Neural progenitor cell (in vitro differentiated cells): Measurements from ENCODE around the gene TM9SF4. TPM values are rescaled to one million over a fixed set of nuclear protein-coding genes. Genes with fewer than 3 reads are reported as not detected.

Experiments
- DNase-seq: peaks from one replicate; pipeline ENCODE4 v3.0.0-alpha.2; 2016; ENCODE audit warnings: low spot score
- H2AFZ ChIP-seq: fragments of 200-600 bp; sonication (generic); replicated peaks from 2 replicates; pipeline ENCODE4 v1.6.1; 2016; ENCODE audit warnings: antibody characterized with exemption
- H3F3A ChIP-seq: fragments of 200-600 bp; sonication (generic); 2 replicates; pipeline ENCODE4 v1.6.1; 2016; ENCODE audit warnings: antibody characterized with exemption, low read depth
- H3K27ac ChIP-seq: fragments of 200-600 bp; sonication (generic); 2 replicates; pipeline ENCODE4 v1.5.1; 2016; ENCODE audit warnings: mild to moderate bottlenecking
- H3K27me3 ChIP-seq: fragments of 200-600 bp; sonication (generic); 2 replicates; pipeline ENCODE4 v1.6.1; 2016; ENCODE audit warnings: mild to moderate bottlenecking, moderate library complexity
- H3K36me3 ChIP-seq: fragments of 200-600 bp; sonication (generic); 2 replicates; pipeline ENCODE4 v1.5.1; 2016
- H3K4me1 ChIP-seq: fragments of 200-600 bp; sonication (generic); 2 replicates; pipeline ENCODE4 v1.6.1; 2016; ENCODE audit warnings: mixed run types
- H3K4me2 ChIP-seq: fragments of 200-600 bp; sonication (generic); 2 replicates; pipeline ENCODE4 v1.6.1; 2016
- H3K4me3 ChIP-seq: fragments of 200-600 bp; sonication (generic); 2 replicates; pipeline ENCODE4 v1.5.1; 2016
- H3K79me2 ChIP-seq: fragments of 200-600 bp; sonication (generic); 2 replicates; pipeline ENCODE4 v1.6.1; 2016; ENCODE audit warnings: low read depth
- H3K9ac ChIP-seq: fragments of 200-600 bp; sonication (generic); 2 replicates; pipeline ENCODE4 v1.6.1; 2016
- H3K9me3 ChIP-seq: fragments of 200-600 bp; sonication (generic); 2 replicates; pipeline ENCODE4 v1.5.1; 2016; ENCODE audit warnings: low read depth
- H4K20me1 ChIP-seq: fragments of 200-600 bp; sonication (generic); 2 replicates; pipeline ENCODE4 v1.6.1; 2016; ENCODE audit warnings: low read depth
- H3K27ac Mint-ChIP-seq: 3 replicates; pipeline ENCODE4 v1.8.0; 2021; ENCODE audit warnings: mixed read lengths
- H3K27me3 Mint-ChIP-seq: 2 replicates; pipeline ENCODE4 v1.8.0; 2022; ENCODE audit warnings: low read depth, mild to moderate bottlenecking, inconsistent platforms, moderate library complexity, mixed read lengths; ENCODE audit not compliant: insufficient read depth
- H3K36me3 Mint-ChIP-seq: 3 replicates; pipeline ENCODE4 v1.8.0; 2021; ENCODE audit warnings: mixed read lengths
- H3K4me1 Mint-ChIP-seq: 3 replicates; pipeline ENCODE4 v1.8.0; 2021; ENCODE audit warnings: mixed read lengths
- H3K4me3 Mint-ChIP-seq: 3 replicates; pipeline ENCODE4 v1.8.0; 2021; ENCODE audit warnings: mild to moderate bottlenecking, moderate library complexity, mixed read lengths
- H3K9me3 Mint-ChIP-seq: 3 replicates; pipeline ENCODE4 v1.8.0; 2020; ENCODE audit warnings: mixed read lengths
- CTCF ChIP-seq: fragments of 200-600 bp; sonication (generic); IDR thresholded peaks from 2 replicates; pipeline ENCODE4 v1.5.1; 2017; ENCODE audit warnings: antibody characterized with exemption, mild to moderate bottlenecking
- EZH2 ChIP-seq: fragments of 200-600 bp; sonication (generic); IDR thresholded peaks from 2 replicates; pipeline ENCODE4 v1.6.1; 2017; ENCODE audit warnings: antibody characterized with exemption, mild to moderate bottlenecking, moderate library complexity
- EZH2phosphoT487 ChIP-seq: fragments of 200-600 bp; sonication (generic); IDR thresholded peaks from 2 replicates; pipeline ENCODE4 v1.6.1; 2017; ENCODE audit warnings: antibody characterized with exemption
- total RNA-seq: library from RNA; depleted of rRNA; stranded (reverse); fragments of >200 nt; gene quantifications from 2 replicates; pipeline ENCODE4 v1.2.3, GENCODE V29; 2015; ENCODE audit warnings: low replicate concordance

The TM9SF4 gene
- total RNA-seq, 1 donor from 2014 or later = 27.9 TPM

GRCh38 chr20:32199006-32199405, 89.5 kb downstream of the TM9SF4 start:
- H3K27me3 Mint-ChIP-seq = no peaks in the 10 kb centered on the region
- no peaks in the 10 kb centered on the region for H3K27me3 ChIP-seq
- H3K4me1 Mint-ChIP-seq = peaks cover 12% of the 10 kb centered on the region
- no peak for DNase-seq
- H3K79me2 ChIP-seq = peaks cover 89% of the 10 kb centered on the region
- H3K27ac Mint-ChIP-seq = no peak overlapping the region
- H3K9ac ChIP-seq = no peak overlapping the region
- no peak overlapping the region for H3K4me3 ChIP-seq
- H3K36me3 Mint-ChIP-seq = peaks cover 33% of the 10 kb centered on the region
- H3K36me3 ChIP-seq = no peaks in the 10 kb centered on the region
- H3K4me2 ChIP-seq = no peak overlapping the region
- H2AFZ ChIP-seq = no peak overlapping the region
- TF ChIP-seq CTCF = no peak
- no peak for TF ChIP-seq EZH2
- no peak for TF ChIP-seq EZH2phosphoT487
- H3K9me3 Mint-ChIP-seq = no peaks in the 10 kb centered on the region
- H3F3A ChIP-seq = no peaks in the 10 kb centered on the region
- H3K4me3 Mint-ChIP-seq = no peak overlapping the region
- no peaks in the 10 kb centered on the region for H3K9me3 ChIP-seq
- H4K20me1 ChIP-seq = peaks cover 100% of the 10 kb centered on the region
- H3K4me1 ChIP-seq = peaks cover 10% of the 10 kb centered on the region
- no peak overlapping the region for H3K27ac ChIP-seq

- Histone ChIP-seq H4K20me1 (peaks cover 100% of the 10 kb centered on the region), H3K9me3 (no peaks in the 10 kb centered on the region), H3F3A (peaks cover 15% of the 10 kb centered on the region), H3K9ac (no peak overlapping the region), H3K79me2 (peaks cover 93% of the 10 kb centered on the region), H3K27me3 (no peaks in the 10 kb centered on the region), H3K36me3 (no peaks in the 10 kb centered on the region), H3K27ac (no peak overlapping the region), H3K4me3 (no peak overlapping the region), H3K4me2 (no peak overlapping the region), H2AFZ (no peak overlapping the region), H3K4me1 (peaks cover 30% of the 10 kb centered on the region)
- Mint-ChIP-seq H3K36me3 (peaks cover 21% of the 10 kb centered on the region), H3K27ac (no peak overlapping the region), H3K27me3 (no peaks in the 10 kb centered on the region), H3K4me3 (no peak overlapping the region), H3K9me3 (no peaks in the 10 kb centered on the region), H3K4me1 (peaks cover 35% of the 10 kb centered on the region)
- TF ChIP-seq EZH2phosphoT487 (no peak), EZH2 (no peak), CTCF (no peak)
- no peak for DNase-seq
These were observed 91.9 kb downstream of the TM9SF4 start for GRCh38 chr20:32201296-32201976.

GRCh38 chr20:32201977-32202363, 92.5 kb downstream of the TM9SF4 start:
- TF ChIP-seq CTCF (no peak), EZH2phosphoT487 (no peak)
- no peak overlapping the region for H3K27ac Mint-ChIP-seq

More at GRCh38 chr20:32201977-32202363, 92.5 kb downstream of the TM9SF4 start:
- H3K27me3 Mint-ChIP-seq = peaks cover 4% of the 10 kb centered on the region
- H3K27me3 ChIP-seq = no peaks in the 10 kb centered on the region
- no peak overlapping the region for H3K4me3 ChIP-seq
- peaks cover 30% of the 10 kb centered on the region for H3K4me1 ChIP-seq
- no peak for DNase-seq
- H3K36me3 Mint-ChIP-seq = peaks cover 21% of the 10 kb centered on the region
- peaks cover 20% of the 10 kb centered on the region for H3F3A ChIP-seq
- H3K27ac ChIP-seq = no peak overlapping the region
- no peak overlapping the region for H3K9ac ChIP-seq
- H3K4me2 ChIP-seq = no peak overlapping the region
- H4K20me1 ChIP-seq = peaks cover 100% of the 10 kb centered on the region
- no peaks in the 10 kb centered on the region for H3K9me3 Mint-ChIP-seq
- H3K79me2 ChIP-seq = peaks cover 96% of the 10 kb centered on the region
- no peaks in the 10 kb centered on the region for H3K36me3 ChIP-seq
- peaks cover 40% of the 10 kb centered on the region for H3K4me1 Mint-ChIP-seq
- no peaks in the 10 kb centered on the region for H3K9me3 ChIP-seq
- no peak overlapping the region for H2AFZ ChIP-seq
- H3K4me3 Mint-ChIP-seq = no peak overlapping the region
